GM12878 (cell line): ENCODE data around the gene PINK1. TPM values are rescaled to one million over a fixed set of nuclear protein-coding genes. Genes with fewer than 3 reads are reported as not detected.

ENCODE experiments used
- ATAC-seq: fragments of 200-7000 bp; cut with Tn5 transposase; 3 replicates; pipeline ENCODE4 v1.9.1; 2020; ENCODE audit warnings: mild to moderate bottlenecking, moderate library complexity
- BruUV-seq: library from RNA; stranded (reverse); fragments of 400-500 nt; replicated peaks from 2 replicates; lab custom pipeline; 2021; lab: Mats Ljungman, UMichigan
- CTCF ChIA-PET: fragments of 300-600 bp; sonication (Branson Sonifier 250); formaldehyde crosslinking; extraction: SDS; loops from one replicate; lab custom pipeline; 2021; ENCODE audit warnings: inconsistent platforms; lab: Yijun Ruan, JAX
- POLR2A ChIA-PET: fragments of 350-600 bp; formaldehyde crosslinking; extraction: SDS; loops from one replicate; lab custom pipeline; 2021; ENCODE audit warnings: inconsistent platforms; lab: Charles Lee
- RAD21 ChIA-PET: fragments of 300-600 bp; sonication (Branson Sonifier 250); formaldehyde crosslinking; loops from one replicate; lab custom pipeline; 2023; ENCODE audit warnings: antibody characterized with exemption; ENCODE audit not compliant: unreplicated experiment; lab: Charles Lee
- SMC1A ChIA-PET: fragments of 300-600 bp; sonication (Branson Sonifier 250); formaldehyde crosslinking; loops from one replicate; lab custom pipeline; 2023; ENCODE audit not compliant: unreplicated experiment, uncharacterized antibody; lab: Charles Lee
- DNase-seq: peaks from one replicate; pipeline ENCODE4 v3.0.0-alpha.2; 2011; ENCODE audit warnings: low read depth, low spot score
- FAIRE-seq: peaks from 3 replicates; lab custom pipeline; 2011; peaks lifted over from hg19 to GRCh38; lab: Jason Lieb, UNC
- H2AFZ ChIP-seq: 2 replicates; pipeline ENCODE4 v1.6.0; 2011; ENCODE audit warnings: low read depth, low read length, control low read depth; ENCODE audit not compliant: control insufficient read depth
- H3K27ac ChIP-seq: 2 replicates; pipeline ENCODE4 v1.5.1; 2011; ENCODE audit warnings: control low read depth; ENCODE audit not compliant: control insufficient read depth, insufficient read depth
- H3K27me3 ChIP-seq, 2 experiments: replicated peaks in 1 of 2; 2 replicates each; pipeline versions ENCODE4 v1.6.0 to v1.6.1; 2011; ENCODE audit warnings: low read length in 1 of 2; ENCODE audit not compliant: control insufficient read depth in 2 of 2, insufficient read depth in 2 of 2
- H3K36me3 ChIP-seq, 2 experiments: 2 replicates each; pipeline ENCODE4 v1.5.1; 2011; ENCODE audit warnings: low read length in 1 of 2; ENCODE audit not compliant: control insufficient read depth in 2 of 2, insufficient read depth in 2 of 2
- H3K4me1 ChIP-seq: 2 replicates; pipeline ENCODE4 v1.6.1; 2011; ENCODE audit warnings: mild to moderate bottlenecking, low read length, moderate library complexity, mixed read lengths; ENCODE audit not compliant: control insufficient read depth, insufficient read depth
- H3K4me2 ChIP-seq: 2 replicates; pipeline ENCODE4 v1.6.0; 2011; ENCODE audit warnings: control low read depth; ENCODE audit not compliant: control insufficient read depth, insufficient read depth
- H3K4me3 ChIP-seq: fragments of 200-600 bp; sonication (generic); 2 replicates; pipeline ENCODE4 v1.5.1; 2016
- H3K79me2 ChIP-seq: 2 replicates; pipeline ENCODE4 v1.6.0; 2011; ENCODE audit warnings: low read length; ENCODE audit not compliant: control insufficient read depth, insufficient read depth
- H3K9ac ChIP-seq: 2 replicates; pipeline ENCODE4 v1.8.0; 2011; ENCODE audit warnings: low read length, control low read depth, mixed read lengths; ENCODE audit not compliant: control insufficient read depth, insufficient read depth
- H3K9me3 ChIP-seq: replicated peaks from 3 replicates; pipeline ENCODE4 v1.5.1; 2011; ENCODE audit warnings: mild to moderate bottlenecking, low read length; ENCODE audit not compliant: control insufficient read depth, insufficient read depth
- H4K20me1 ChIP-seq: 2 replicates; pipeline ENCODE4 v1.6.0; 2011; ENCODE audit not compliant: control insufficient read depth, insufficient read depth
- ETV6 ChIP-seq, 2 experiments: fragments of 450-650 bp in 1 of 2; IDR thresholded peaks in 1 of 2; conservative IDR thresholded peaks in 1 of 2; 2 replicates each; pipeline ENCODE4 v1.6.1; 2014; ENCODE audit warnings: antibody characterized with exemption in 1 of 2, borderline replicate concordance in 1 of 2, low read depth in 1 of 2, mild to moderate bottlenecking in 1 of 2, moderate library complexity in 1 of 2
- NRF1 ChIP-seq: conservative IDR thresholded peaks from 2 replicates; pipeline ENCODE4 v1.6.1; 2011; ENCODE audit warnings: mild to moderate bottlenecking, low read depth, low read length, improper control_type of control experiment
- PAX5 ChIP-seq: IDR thresholded peaks from 2 replicates; pipeline ENCODE4 v1.6.1; 2011; ENCODE audit warnings: low read depth, low read length, borderline replicate concordance
- POLR2AphosphoS5 ChIP-seq: IDR thresholded peaks from 2 replicates; pipeline ENCODE4 v1.6.1; 2011; ENCODE audit warnings: mild to moderate bottlenecking, low read length, inconsistent platforms
- RUNX3 ChIP-seq: IDR thresholded peaks from 2 replicates; pipeline ENCODE4 v1.6.1; 2012; ENCODE audit warnings: low read length, inconsistent platforms
- SMARCA5 ChIP-seq: fragments of 450-650 bp; IDR thresholded peaks from 2 replicates; pipeline ENCODE4 v1.6.1; 2017; ENCODE audit warnings: mild to moderate bottlenecking
- SPI1 ChIP-seq: IDR thresholded peaks from 2 replicates; pipeline ENCODE4 v1.6.1; 2011; ENCODE audit warnings: low read depth, mild to moderate bottlenecking, low read length, moderate library complexity, borderline replicate concordance; ENCODE audit not compliant: insufficient read depth
- TARDBP ChIP-seq: IDR thresholded peaks from 2 replicates; pipeline ENCODE4 v1.6.1; 2016; ENCODE audit warnings: borderline replicate concordance
- ZBTB40 ChIP-seq: fragments of 450-650 bp; IDR thresholded peaks from 2 replicates; pipeline ENCODE4 v1.6.1; 2016; ENCODE audit warnings: mild to moderate bottlenecking, moderate library complexity, borderline replicate concordance
- WGBS: methylation state at CpG from one replicate; pipeline ENCODE4 v1.1.6; 2016; ENCODE audit warnings: low lambda C conversion rate; ENCODE audit not compliant: insufficient replicate concordance, insufficient coverage; ENCODE audit errors: missing lambda C conversion rate; 5-methylcytosine and 5-hydroxymethylcytosine counted together
- in situ Hi-C: fragments of 300-500 bp; cut with MboI; formaldehyde crosslinking; loops from 9 replicates; pipeline ENCODE4 v1.14.3; 2018; ENCODE audit warnings: mixed read lengths
- intact Hi-C: fragments of 100-400 bp; cut with micrococcal nuclease; formaldehyde crosslinking; loops from one replicate; pipeline ENCODE4 v1.14.2; 2022; ENCODE audit not compliant: unreplicated experiment
- polyA plus RNA-seq, 11 experiments: library from polyadenylated mRNA; depleted of rRNA in 4 of 11; unstranded in 6 of 11; stranded (reverse) in 5 of 11; fragments of >200 nt; fragmentation: Nextera tagmentation in 4 of 11; fragmentation: Illumina TruSeq in 1 of 11; extraction: Ambion mirVana in 4 of 11; extraction: Trizol in 1 of 11; gene quantifications; 1 replicate in 1 of 11; 2 replicates in 10 of 11; pipeline versions ENCODE4 v1.2.1 to v1.2.3, GENCODE V29; 2011 to 2016; ENCODE audit warnings: inconsistent platforms in 2 of 11, missing spikeins in 2 of 11, low read depth in 1 of 11
- total RNA-seq, 4 experiments: library from RNA; depleted of rRNA in 3 of 4; stranded (reverse); fragments of >200 nt in 3 of 4; fragmentation: Illumina TruSeq in 1 of 4; extraction: Trizol in 1 of 4; gene quantifications; 2 replicates each; pipeline versions ENCODE4 v1.2.1 to v1.2.3, GENCODE V29; 2013 to 2021

The PINK1 gene
- total and polyA plus RNA-seq, 10 of the 15 experiments (the other 5 are each of a cell fraction or from before 2014, with no cell fraction given) = 0.42 to 4.4 (median 1.9) TPM; not detected in 1

- 43% methylated on average over 1 of the region's 1 CpG for WGBS
- SMC1A ChIA-PET = interaction anchor here (0.6 to 1.2 kb wide), 2 partner anchors 248 to 1264 kb away, joined by 3 read pairs; no protein-coding TSS in a partner anchor
- Histone ChIP-seq H3K79me2 (no peaks in the 10 kb centered on the region), H3K4me1 (no peaks in the 10 kb centered on the region), H3K9me3 (no peaks in the 10 kb centered on the region), H2AFZ (no peak overlapping the region), H3K27ac (no peak overlapping the region), H4K20me1 (no peaks in the 10 kb centered on the region), H3K9ac (no peak overlapping the region), H3K4me2 (no peak overlapping the region)
- RAD21 ChIA-PET = no interaction called here
- no peak for FAIRE-seq
- in situ Hi-C loops = no loop called here
- ATAC-seq = no peak
- intact Hi-C loops = no loop called here
- POLR2A ChIA-PET = no interaction called here
- BruUV-seq = no TSS peak
- peak; percentile 68 for TF ChIP-seq ZBTB40
- no peak for TF ChIP-seq POLR2AphosphoS5
- TF ChIP-seq, all 136 proteins: peak for 1
- Histone ChIP-seq H3K4me3 (no peak overlapping the region), H3K36me3 (no peaks in the 10 kb centered on the region), H3K27me3 (no peaks in the 10 kb centered on the region)
- CTCF ChIA-PET = interaction anchor here (0.9 to 1.4 kb wide), 2 partner anchors 9 to 28 kb away, joined by 3 to 7 read pairs; no protein-coding TSS in a partner anchor
- DNase-seq = no peak
Measured at GRCh38 chr1:20668581-20668980, 35.3 kb downstream of the PINK1 start.

- intact Hi-C loops = no loop called here
Measured at GRCh38 chr1:20670936-20671335, 37.7 kb downstream of the PINK1 start.

More at GRCh38 chr1:20670936-20671335, 37.7 kb downstream of the PINK1 start:
- no peaks in the 10 kb centered on the region for H3K79me2 ChIP-seq
- RAD21 ChIA-PET = no interaction called here
- no peak overlapping the region for H3K27ac ChIP-seq
- H3K4me1 ChIP-seq = no peaks in the 10 kb centered on the region
- FAIRE-seq (no peak), DNase-seq (no peak), ATAC-seq (no peak)
- H3K4me3 ChIP-seq = no peak overlapping the region
- no TSS peak for BruUV-seq
- 75% methylated on average over 5 of the region's 5 CpGs for WGBS
- H2AFZ ChIP-seq = no peak overlapping the region
- TF ChIP-seq RUNX3 (no peak), NRF1 (no peak), SPI1 (no peak), PAX5 (no peak), ETV6 (conservative IDR thresholded peaks at IDR 0.05 in 1 of 2, IDR thresholded peaks at IDR 0.05 in 1 of 2; ENCODE audit: borderline replicate concordance in 1 of 2, low read depth in 1 of 2) (no peak), TARDBP (no peak), SMARCA5 (no peak)
- CTCF ChIA-PET = no interaction called here
- in situ Hi-C loops = no loop called here
- SMC1A ChIA-PET = no interaction called here
- H3K9ac ChIP-seq = no peak overlapping the region
- H3K36me3 ChIP-seq = no peaks in the 10 kb centered on the region
- H3K9me3 ChIP-seq = no peaks in the 10 kb centered on the region; the same call in 2 of the 3 replicates
- H4K20me1 ChIP-seq = no peaks in the 10 kb centered on the region
- no peak overlapping the region for H3K4me2 ChIP-seq
- H3K27me3 ChIP-seq = no peaks in the 10 kb centered on the region
- POLR2A ChIA-PET = no interaction called here
